ENCODE results near the gene ID1.
"Not testable (repeated sequence)": the region's sequence is repeated elsewhere in the genome, so short reads cannot be mapped to it uniquely, and the experiment has no call there.

Gene ID1

DNA sequence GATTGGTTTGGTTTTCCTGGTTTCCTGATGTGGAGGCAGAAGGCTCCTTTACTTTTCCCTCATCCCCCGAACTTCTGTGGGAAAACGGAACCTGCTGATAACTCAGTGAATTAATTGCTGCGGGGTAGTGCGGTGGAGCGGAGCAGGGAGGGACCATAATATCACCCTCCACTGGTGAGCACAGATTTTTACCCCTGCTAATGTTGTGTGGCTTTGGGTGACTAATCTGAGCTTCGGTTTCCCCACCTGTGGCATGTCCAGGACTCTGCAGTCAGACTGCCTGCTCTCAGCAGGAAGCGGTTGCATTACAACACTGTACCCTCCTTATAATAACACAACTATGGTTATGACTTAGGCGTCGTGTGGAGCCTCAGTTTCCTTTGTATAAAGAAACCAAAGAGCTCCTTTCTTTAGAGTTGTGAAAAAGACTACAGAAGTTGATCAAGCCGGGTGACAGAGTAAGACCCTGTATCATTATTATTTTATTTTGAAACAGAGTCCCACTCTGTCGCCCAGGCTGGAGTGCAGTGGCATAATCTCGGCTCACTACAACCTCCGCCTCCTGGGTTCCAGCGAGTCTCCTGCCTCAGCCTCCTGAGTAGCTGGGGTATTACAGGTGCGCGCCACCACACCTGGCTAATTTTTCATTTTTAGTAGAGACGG is 2.2 kb upstream of the ID1 start:
- H3K36me3 Mint-ChIP-seq (ENCODE audit: low read depth), result no peaks in the 10 kb centered on the region
- H3K4me3 Mint-ChIP-seq, result peak overlapping the region; percentile 61
- H3K27me3 Mint-ChIP-seq (ENCODE audit: low read depth), result peaks cover 46% of the 10 kb centered on the region
- no peaks in the 10 kb centered on the region for H3K9me3 Mint-ChIP-seq
- no peak overlapping the region for H3K27ac Mint-ChIP-seq
- peaks cover 20% of the 10 kb centered on the region for H3K4me1 Mint-ChIP-seq (ENCODE audit: low read depth)

DNA sequence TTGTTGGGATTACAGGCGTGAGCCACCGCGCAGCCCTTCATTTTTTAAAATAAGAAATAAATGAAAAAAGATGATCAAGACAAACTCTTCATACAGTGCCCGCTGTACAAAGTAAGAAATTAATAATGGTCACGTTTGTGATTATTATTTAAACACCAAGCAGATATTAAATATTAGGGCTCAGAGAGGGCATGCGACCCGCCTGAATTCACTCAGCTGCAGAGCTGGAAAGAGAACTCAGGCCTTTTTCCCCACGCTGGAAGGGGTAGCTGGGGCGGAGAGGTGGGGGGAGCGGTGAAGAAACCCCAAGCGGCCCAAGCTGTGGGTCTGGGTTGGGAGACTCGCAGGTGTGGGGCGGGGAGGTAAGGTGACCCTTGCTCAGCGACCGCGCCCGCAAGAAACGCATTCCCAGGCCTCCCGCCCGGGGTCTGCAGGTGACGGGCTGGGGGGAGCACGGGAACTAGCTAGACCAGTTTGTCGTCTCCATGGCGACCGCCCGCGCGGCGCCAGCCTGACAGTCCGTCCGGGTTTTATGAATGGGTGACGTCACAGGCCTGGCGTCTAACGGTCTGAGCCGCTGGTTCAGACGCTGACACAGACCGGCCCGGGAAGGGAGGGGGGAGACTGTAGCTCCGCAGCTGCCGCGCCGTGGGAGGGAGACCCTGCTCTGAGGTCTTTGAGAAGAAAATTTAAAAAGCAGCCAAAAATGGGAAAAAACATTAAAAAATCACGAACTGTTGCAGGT is 1.1 kb upstream of the ID1 start:
- Mint-ChIP-seq H3K36me3 (ENCODE audit: low read depth) (no peaks in the 10 kb centered on the region), H3K4me1 (ENCODE audit: low read depth) (peaks cover 20% of the 10 kb centered on the region), H3K27me3 (ENCODE audit: low read depth) (peaks cover 53% of the 10 kb centered on the region), H3K4me3 (peak overlapping the region; percentile 90), H3K27ac (peak overlapping the region; percentile 63), H3K9me3 (no peaks in the 10 kb centered on the region)

DNA sequence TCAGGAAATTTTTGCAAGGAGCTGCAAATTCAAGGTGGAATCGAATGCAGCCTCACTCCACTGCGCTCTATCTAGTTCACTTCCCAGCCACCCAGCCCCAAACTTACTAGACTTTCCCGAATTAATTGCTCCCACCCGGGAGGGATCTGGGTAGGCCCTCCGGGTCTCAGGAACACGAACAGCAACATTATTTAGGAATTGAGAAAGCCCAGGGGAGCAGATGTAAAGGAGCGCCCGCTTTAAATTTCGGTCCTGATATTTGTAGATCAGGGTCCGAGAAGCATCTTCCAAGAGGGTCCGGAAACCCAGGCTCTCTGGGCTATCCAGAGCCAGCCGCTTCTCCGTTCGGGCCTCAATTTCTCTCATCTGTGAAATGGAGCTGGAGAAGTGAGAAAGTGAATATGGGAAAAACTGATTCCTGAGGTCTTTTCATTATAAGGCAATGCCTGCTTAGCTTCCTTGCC is 490 bp upstream of the ID1 start:
- peak overlapping the region; percentile 90 for H3K4me3 Mint-ChIP-seq
- H3K4me1 Mint-ChIP-seq (ENCODE audit: low read depth), result peaks cover 20% of the 10 kb centered on the region
- H3K9me3 Mint-ChIP-seq, result no peaks in the 10 kb centered on the region
- H3K27ac Mint-ChIP-seq, result peak overlapping the region; percentile 63
- H3K36me3 Mint-ChIP-seq (ENCODE audit: low read depth), result no peaks in the 10 kb centered on the region
- peaks cover 57% of the 10 kb centered on the region for H3K27me3 Mint-ChIP-seq (ENCODE audit: low read depth)

DNA sequence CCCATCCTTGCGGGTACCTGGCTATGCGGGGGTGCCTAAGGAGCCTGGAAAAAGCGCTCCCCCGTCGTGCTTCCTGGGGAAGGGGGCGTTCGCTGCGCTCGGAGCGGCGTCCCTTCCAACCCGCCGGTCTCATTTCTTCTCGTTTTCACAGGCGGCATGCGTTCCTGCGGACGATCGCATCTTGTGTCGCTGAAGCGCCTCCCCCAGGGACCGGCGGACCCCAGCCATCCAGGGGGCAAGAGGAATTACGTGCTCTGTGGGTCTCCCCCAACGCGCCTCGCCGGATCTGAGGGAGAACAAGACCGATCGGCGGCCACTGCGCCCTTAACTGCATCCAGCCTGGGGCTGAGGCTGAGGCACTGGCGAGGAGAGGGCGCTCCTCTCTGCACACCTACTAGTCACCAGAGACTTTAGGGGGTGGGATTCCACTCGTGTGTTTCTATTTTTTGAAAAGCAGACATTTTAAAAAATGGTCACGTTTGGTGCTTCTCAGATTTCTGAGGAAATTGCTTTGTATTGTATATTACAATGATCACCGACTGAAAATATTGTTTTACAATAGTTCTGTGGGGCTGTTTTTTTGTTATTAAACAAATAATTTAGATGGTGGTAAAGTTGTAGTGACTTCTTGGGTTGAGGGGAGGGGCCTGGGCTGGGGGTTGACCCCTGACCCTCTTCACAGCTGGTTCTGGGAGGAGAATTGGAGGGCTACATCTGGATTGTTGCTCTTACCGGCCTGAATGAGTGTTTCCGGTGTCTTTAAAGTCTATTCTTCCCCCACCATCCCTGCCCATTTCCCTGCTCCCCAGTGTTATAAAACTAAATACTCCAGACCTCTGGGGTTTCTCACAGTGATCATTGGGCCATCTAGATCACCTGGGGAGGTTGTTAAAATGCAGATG is 1.1 kb downstream of the ID1 start:
- peaks cover 20% of the 10 kb centered on the region for H3K4me1 Mint-ChIP-seq (ENCODE audit: low read depth)
- no peak overlapping the region for H3K27ac Mint-ChIP-seq
- peaks cover 57% of the 10 kb centered on the region for H3K27me3 Mint-ChIP-seq (ENCODE audit: low read depth)
- H3K9me3 Mint-ChIP-seq, result no peaks in the 10 kb centered on the region
- peak overlapping the region; percentile 90 for H3K4me3 Mint-ChIP-seq
- H3K36me3 Mint-ChIP-seq (ENCODE audit: low read depth), result no peaks in the 10 kb centered on the region

DNA sequence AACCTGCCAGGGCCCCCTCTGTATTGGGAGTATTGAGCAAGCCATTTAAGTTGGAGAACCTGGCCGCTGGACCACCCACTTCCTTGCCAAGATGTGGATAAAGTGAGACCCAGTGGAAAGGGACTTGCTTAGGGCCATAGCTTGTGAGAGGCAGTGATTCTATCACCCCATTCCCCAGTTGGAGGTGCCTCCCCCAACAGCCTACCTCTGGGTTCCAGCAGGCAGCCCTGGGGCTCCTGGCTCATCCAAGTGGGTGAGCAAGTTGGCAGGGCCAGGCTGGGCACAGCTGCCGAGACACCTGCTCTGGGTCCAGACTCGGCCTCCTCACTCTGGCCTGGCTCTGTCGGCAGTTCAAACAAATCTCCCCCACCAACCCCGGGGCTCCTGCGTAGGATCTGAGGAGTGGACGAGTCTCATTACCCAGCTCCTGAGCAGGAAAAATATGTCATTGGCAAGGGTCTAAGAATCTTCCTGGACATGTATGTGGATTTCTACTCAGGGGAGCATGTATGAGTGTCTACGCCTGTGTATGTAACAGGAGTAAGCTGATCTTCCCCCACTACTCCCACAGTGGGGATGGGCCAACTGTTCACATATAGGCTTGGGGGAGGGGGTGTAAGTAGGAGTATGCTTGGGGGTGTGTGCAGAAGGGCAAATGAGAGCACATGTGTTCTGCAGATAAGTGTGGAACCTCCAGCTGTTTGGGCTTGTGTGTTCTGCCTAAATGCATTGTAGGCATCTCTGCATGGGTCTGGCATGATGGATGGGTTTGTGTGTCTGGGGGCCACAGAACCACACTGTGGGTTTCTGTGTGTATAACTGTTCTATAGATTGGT is 1.9 kb downstream of the ID1 start:
- Mint-ChIP-seq H3K9me3 (no peaks in the 10 kb centered on the region), H3K36me3 (ENCODE audit: low read depth) (no peaks in the 10 kb centered on the region), H3K27ac (no peak overlapping the region), H3K4me1 (ENCODE audit: low read depth) (peaks cover 20% of the 10 kb centered on the region), H3K27me3 (ENCODE audit: low read depth) (peaks cover 57% of the 10 kb centered on the region), H3K4me3 (peak overlapping the region; percentile 90)

DNA sequence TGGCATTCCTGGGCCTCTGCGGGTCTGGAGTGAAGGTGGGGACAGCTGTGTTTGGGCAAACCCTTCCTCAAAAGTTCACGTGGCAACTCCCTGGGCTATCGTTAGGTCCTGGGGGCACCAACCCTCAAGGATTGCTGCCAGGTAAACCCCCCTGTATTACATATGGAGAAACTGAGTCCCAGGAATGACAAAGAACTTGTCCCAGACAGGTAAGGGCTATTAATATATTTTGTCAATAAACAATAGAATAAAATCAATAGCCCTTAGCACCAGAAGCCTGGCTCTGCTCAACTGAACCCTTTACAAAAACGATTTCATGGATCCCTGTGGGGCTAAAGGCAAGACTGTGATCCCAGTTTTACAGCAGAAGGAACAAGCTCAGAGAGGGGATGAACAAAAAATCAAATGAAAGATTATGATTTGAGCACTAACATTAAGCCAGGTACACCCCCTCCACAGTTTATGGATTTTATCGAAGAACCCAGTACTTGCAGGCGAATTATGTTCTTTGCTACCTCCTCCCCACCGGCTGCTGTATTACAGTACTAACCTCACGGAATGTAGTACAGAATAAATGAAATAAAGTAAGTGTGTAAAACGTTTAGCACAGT is 2.7 kb downstream of the ID1 start:
- no peak overlapping the region for H3K27ac Mint-ChIP-seq
- no peaks in the 10 kb centered on the region for H3K9me3 Mint-ChIP-seq
- peaks cover 16% of the 10 kb centered on the region for H3K4me1 Mint-ChIP-seq (ENCODE audit: low read depth)
- H3K27me3 Mint-ChIP-seq (ENCODE audit: low read depth), result peaks cover 54% of the 10 kb centered on the region
- H3K4me3 Mint-ChIP-seq, result no peak overlapping the region
- no peaks in the 10 kb centered on the region for H3K36me3 Mint-ChIP-seq (ENCODE audit: low read depth)

DNA sequence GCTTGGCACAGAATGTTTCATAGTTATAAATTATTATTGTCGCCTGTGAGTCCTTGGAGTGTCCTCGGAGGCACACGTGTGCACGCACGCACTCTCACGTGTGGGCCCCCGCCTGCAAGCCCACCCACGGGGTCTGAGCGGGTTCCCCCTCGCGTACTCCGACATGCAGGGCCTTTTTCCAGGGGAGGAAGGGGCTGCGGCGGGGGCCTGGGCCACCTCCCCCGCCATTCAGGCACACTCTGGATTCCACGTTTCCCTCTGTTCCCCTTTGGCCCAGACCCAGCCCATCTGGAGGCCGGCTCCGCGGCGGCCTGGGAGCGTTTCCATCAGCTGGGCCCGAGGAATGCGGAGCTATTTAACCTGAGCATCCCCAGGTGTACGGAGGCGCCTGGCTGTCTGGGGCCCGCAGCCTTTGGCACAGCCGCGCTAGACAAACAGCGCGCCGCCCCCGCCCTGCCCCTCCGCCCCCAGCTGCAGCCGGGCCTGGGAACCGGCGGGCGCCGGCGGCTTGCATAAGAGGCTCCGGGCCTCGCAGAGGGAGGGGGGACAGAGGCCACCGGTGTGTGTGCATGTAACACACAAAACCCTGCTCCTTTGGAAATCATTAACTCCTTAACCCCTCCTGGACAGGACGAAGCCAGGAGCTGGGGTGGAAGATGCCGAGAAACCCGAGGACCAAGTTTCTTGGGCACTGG is 3.3 kb downstream of the ID1 start:
- peaks cover 50% of the 10 kb centered on the region for H3K27me3 Mint-ChIP-seq (ENCODE audit: low read depth)
- peaks cover 14% of the 10 kb centered on the region for H3K4me1 Mint-ChIP-seq (ENCODE audit: low read depth)
- no peak overlapping the region for H3K27ac Mint-ChIP-seq
- H3K9me3 Mint-ChIP-seq, result no peaks in the 10 kb centered on the region
- no peak overlapping the region for H3K4me3 Mint-ChIP-seq
- H3K36me3 Mint-ChIP-seq (ENCODE audit: low read depth), result no peaks in the 10 kb centered on the region

DNA sequence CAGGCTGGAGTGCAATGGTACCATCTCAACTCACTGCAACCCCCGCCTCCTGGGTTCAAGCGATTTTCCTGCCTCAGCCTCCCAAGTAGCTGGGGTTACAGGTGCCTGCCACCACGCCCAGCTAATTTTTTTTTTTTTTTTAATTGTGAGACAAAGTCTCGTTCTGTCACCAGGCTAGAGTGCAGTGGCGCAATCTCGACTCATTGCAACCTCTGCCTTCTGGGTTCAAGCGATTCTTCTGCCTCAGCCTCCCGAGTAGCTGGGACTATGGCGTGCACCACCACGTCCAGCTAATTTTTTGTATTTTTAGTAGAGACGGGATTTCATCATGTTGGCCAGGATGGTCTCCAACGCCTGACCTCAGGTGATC is 7.2 kb downstream of the ID1 start:
- peaks cover 18% of the 10 kb centered on the region for H3K27me3 Mint-ChIP-seq (ENCODE audit: low read depth)
- not testable (repeated sequence) for H3K27ac Mint-ChIP-seq; H3K4me1 Mint-ChIP-seq (ENCODE audit: low read depth)

DNA sequence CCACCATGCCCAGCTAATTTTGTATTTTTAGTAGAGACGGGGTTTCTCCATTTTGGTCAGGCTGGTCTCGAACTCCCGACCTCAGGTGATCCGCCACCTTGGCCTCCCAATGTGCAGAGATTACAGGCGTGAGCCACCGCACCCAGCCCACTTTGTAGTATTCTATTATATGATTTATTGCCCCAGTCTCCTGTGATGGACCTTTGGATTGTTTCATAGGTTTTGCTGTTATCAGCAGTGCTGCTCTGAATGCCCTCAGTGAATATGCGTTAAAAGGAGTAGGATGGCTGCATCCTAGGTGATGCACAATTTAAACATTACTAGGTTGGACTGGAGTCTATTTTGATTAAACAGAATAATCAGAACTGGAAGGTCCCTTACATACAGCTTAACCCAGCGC is 10.3 kb downstream of the ID1 start:
- H3K4me1 Mint-ChIP-seq (ENCODE audit: low read depth), result peaks cover 4% of the 10 kb centered on the region
- peaks cover 3% of the 10 kb centered on the region for H3K36me3 Mint-ChIP-seq (ENCODE audit: low read depth)
- peaks cover 8% of the 10 kb centered on the region for H3K27me3 Mint-ChIP-seq (ENCODE audit: low read depth)
- H3K27ac Mint-ChIP-seq, result no peak overlapping the region
- H3K4me3 Mint-ChIP-seq, result no peak overlapping the region
- H3K9me3 Mint-ChIP-seq, result no peaks in the 10 kb centered on the region

More for the DNA sequence above, 7.2 kb downstream of the ID1 start:
- not testable (repeated sequence) for H3K9me3 Mint-ChIP-seq; H3K36me3 Mint-ChIP-seq (ENCODE audit: low read depth); H3K4me3 Mint-ChIP-seq

DNA sequence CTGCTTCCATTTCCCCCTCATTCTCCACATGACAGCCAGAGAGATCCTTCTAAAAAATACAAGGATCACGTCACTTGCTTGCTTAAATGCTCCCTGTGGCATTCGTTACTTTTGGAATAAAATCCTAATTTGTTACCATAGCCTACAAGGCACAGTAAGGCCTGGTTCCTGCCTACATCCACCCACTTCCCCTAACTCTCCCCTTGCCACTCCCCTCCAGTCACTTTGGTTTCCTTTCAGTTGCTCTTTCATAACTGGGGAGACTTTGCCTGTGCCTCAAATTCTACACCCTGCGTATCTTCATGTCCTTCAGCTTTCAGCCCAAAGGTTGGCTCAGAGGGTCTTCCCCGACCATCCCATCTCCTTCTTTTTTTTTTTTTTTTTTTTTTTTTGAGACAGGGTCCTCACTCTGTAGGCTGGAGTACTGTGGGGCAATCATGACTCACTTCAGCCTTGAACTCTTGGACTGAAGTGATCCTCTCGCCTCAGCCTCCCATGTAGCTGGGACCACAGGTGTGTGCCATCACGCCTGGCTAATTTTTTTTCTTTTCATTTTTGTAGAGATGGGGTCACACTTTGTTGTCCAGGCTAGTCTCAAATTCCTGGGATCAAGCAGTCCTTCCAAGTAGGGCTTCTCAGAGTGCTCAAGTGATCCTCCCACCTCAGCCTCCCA is 12.5 kb downstream of the ID1 start:
- Mint-ChIP-seq H3K9me3 (no peaks in the 10 kb centered on the region), H3K36me3 (ENCODE audit: low read depth) (peaks cover 3% of the 10 kb centered on the region), H3K27ac (peak overlapping the region; percentile 57), H3K27me3 (ENCODE audit: low read depth) (peaks cover 8% of the 10 kb centered on the region), H3K4me3 (no peak overlapping the region), H3K4me1 (ENCODE audit: low read depth) (peaks cover 4% of the 10 kb centered on the region)

DNA sequence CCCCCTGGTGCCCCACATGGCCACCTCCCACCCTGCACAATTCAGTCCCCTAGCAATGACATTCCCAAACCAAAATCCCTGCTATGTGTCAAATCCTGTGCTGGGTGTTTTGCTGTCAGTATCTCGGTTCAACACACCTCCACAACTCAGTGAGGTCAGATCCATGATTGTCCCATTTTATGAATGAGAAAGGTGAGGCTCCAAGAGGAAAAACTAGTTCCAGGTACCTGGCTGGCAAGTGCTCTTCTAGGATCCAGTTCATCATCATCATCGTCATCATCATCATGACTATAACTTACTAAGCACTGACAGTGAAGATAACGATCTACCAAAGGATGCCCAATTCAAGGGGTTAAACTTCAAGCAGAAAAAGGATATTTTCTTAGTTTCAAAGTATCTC is 15.2 kb downstream of the ID1 start:
- Mint-ChIP-seq H3K4me3 (no peak overlapping the region), H3K9me3 (no peaks in the 10 kb centered on the region), H3K27me3 (ENCODE audit: low read depth) (peaks cover 8% of the 10 kb centered on the region), H3K27ac (no peak overlapping the region), H3K4me1 (ENCODE audit: low read depth) (peaks cover 4% of the 10 kb centered on the region), H3K36me3 (ENCODE audit: low read depth) (peaks cover 3% of the 10 kb centered on the region)

DNA sequence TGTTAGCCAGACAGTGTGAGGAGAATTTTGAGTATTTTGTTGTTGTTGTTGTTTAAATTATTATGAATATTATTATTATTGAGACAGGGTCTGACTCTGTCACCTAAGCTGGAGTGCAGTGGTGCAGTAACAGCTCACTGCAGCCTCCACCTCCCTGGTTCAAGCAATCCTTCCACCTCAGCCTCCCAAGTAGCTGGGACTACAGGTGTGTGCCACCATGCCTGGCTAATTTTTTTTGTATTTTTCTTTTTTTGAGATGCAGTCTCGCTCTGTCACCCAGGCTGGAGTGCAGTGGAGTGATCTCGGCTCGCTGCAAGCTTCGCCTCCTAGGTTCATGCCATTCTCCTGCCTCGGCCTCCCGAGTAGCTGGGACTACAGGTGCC is 18.0 kb downstream of the ID1 start:
- not testable (repeated sequence) for H3K9me3 Mint-ChIP-seq; H3K27me3 Mint-ChIP-seq (ENCODE audit: low read depth); H3K27ac Mint-ChIP-seq; H3K4me3 Mint-ChIP-seq; H3K4me1 Mint-ChIP-seq (ENCODE audit: low read depth); H3K36me3 Mint-ChIP-seq (ENCODE audit: low read depth)

DNA sequence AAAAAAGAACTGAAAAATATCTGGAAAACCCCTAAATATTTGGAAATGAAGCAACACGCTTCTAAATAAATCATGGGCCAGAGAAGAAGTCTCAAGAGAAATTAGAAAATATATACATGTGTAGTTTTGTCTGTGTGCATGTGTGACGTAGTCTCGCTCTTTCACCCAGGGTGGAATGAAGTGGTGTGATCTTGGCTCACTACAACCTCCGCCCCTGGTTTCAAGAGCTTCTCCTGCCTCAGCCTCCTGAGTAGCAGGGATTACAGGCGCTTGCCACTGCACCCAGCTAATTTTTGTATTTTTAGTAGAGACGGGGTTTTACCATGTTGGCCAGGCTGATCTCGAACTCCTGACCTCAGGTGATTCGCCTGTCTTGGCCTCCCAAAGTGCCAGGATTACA is 21.4 kb downstream of the ID1 start:
- not testable (repeated sequence) for H3K4me1 Mint-ChIP-seq (ENCODE audit: low read depth); H3K4me3 Mint-ChIP-seq; H3K27me3 Mint-ChIP-seq (ENCODE audit: low read depth); H3K36me3 Mint-ChIP-seq (ENCODE audit: low read depth); H3K27ac Mint-ChIP-seq; H3K9me3 Mint-ChIP-seq
